ENCODE data around the gene GPHB5.

The GPHB5 gene

GRCh38 chr14:63296060-63296563, 22.6 kb downstream of the GPHB5 start:
- no peaks in the 10 kb centered on the region for H3K79me2 ChIP-seq
- no peaks in the 10 kb centered on the region for H3K9me3 ChIP-seq (ENCODE audit: control insufficient read depth, low read length)
- no peaks in the 10 kb centered on the region for H3K4me1 ChIP-seq
- no peak overlapping the region for H3K9ac ChIP-seq
- no peak overlapping the region for H2AFZ ChIP-seq
- no peak for TF ChIP-seq CTCF (IDR thresholded peaks at IDR 0.05)
- no peaks in the 10 kb centered on the region for H3K27me3 ChIP-seq (ENCODE audit: control insufficient read depth, insufficient read depth, low read length)
- no peak overlapping the region for H3K4me2 ChIP-seq (ENCODE audit: low read length)
- peak overlapping the region; percentile 77 for H3K27ac ChIP-seq
- H3K36me3 ChIP-seq (ENCODE audit: control insufficient read depth, insufficient read depth, low read length): no peaks in the 10 kb centered on the region
- no peak overlapping the region for H3K4me3 ChIP-seq (ENCODE audit: low read depth, low read length)

- Histone ChIP-seq H3K79me2 (no peaks in the 10 kb centered on the region), H3K36me3 (ENCODE audit: control insufficient read depth, insufficient read depth, low read length) (no peaks in the 10 kb centered on the region), H3K4me2 (ENCODE audit: low read length) (no peak overlapping the region), H3K27me3 (ENCODE audit: control insufficient read depth, insufficient read depth, low read length) (no peaks in the 10 kb centered on the region), H3K4me1 (no peaks in the 10 kb centered on the region), H2AFZ (no peak overlapping the region), H3K4me3 (ENCODE audit: low read depth, low read length) (no peak overlapping the region), H3K27ac (peak overlapping the region; percentile 77), H3K9me3 (ENCODE audit: control insufficient read depth, low read length) (no peaks in the 10 kb centered on the region), H3K9ac (no peak overlapping the region)
- no peak for TF ChIP-seq CTCF (IDR thresholded peaks at IDR 0.05)
Observed at GRCh38 chr14:63295231-63295685, 23.5 kb downstream of the GPHB5 start.

GRCh38 chr14:63292805-63293204, 25.9 kb downstream of the GPHB5 start:
- no peaks in the 10 kb centered on the region for H3K9me3 ChIP-seq (ENCODE audit: control insufficient read depth, low read length)
- no peak for TF ChIP-seq CTCF (IDR thresholded peaks at IDR 0.05)

GRCh38 chr14:63290741-63291430, 27.8 kb downstream of the GPHB5 start:
- H3K4me1 ChIP-seq: no peaks in the 10 kb centered on the region
- no peaks in the 10 kb centered on the region for H3K9me3 ChIP-seq (ENCODE audit: control insufficient read depth, low read length)
- no peaks in the 10 kb centered on the region for H3K36me3 ChIP-seq (ENCODE audit: control insufficient read depth, insufficient read depth, low read length)
- H3K27me3 ChIP-seq (ENCODE audit: control insufficient read depth, insufficient read depth, low read length): no peaks in the 10 kb centered on the region
- H3K27ac ChIP-seq: no peak overlapping the region
- H3K79me2 ChIP-seq: no peaks in the 10 kb centered on the region
- no peak overlapping the region for H3K9ac ChIP-seq
- H2AFZ ChIP-seq: no peak overlapping the region
- no peak overlapping the region for H3K4me2 ChIP-seq (ENCODE audit: low read length)
- H3K4me3 ChIP-seq (ENCODE audit: low read depth, low read length): no peak overlapping the region
- no peak for TF ChIP-seq CTCF (IDR thresholded peaks at IDR 0.05)

More at GRCh38 chr14:63292805-63293204, 25.9 kb downstream of the GPHB5 start:
- Histone ChIP-seq H3K79me2 (no peaks in the 10 kb centered on the region), H3K4me3 (ENCODE audit: low read depth, low read length) (no peak overlapping the region), H3K27me3 (ENCODE audit: control insufficient read depth, insufficient read depth, low read length) (no peaks in the 10 kb centered on the region), H2AFZ (no peak overlapping the region), H3K36me3 (ENCODE audit: control insufficient read depth, insufficient read depth, low read length) (no peaks in the 10 kb centered on the region), H3K4me1 (no peaks in the 10 kb centered on the region), H3K4me2 (ENCODE audit: low read length) (no peak overlapping the region), H3K9ac (no peak overlapping the region), H3K27ac (no peak overlapping the region)

- Histone ChIP-seq H3K4me2 (ENCODE audit: low read length) (no peak overlapping the region), H3K79me2 (no peaks in the 10 kb centered on the region), H3K36me3 (ENCODE audit: control insufficient read depth, insufficient read depth, low read length) (no peaks in the 10 kb centered on the region), H3K4me3 (ENCODE audit: low read depth, low read length) (no peak overlapping the region), H3K9ac (no peak overlapping the region), H3K9me3 (ENCODE audit: control insufficient read depth, low read length) (no peaks in the 10 kb centered on the region), H3K27me3 (ENCODE audit: control insufficient read depth, insufficient read depth, low read length) (no peaks in the 10 kb centered on the region), H3K27ac (no peak overlapping the region), H2AFZ (no peak overlapping the region), H3K4me1 (no peaks in the 10 kb centered on the region)
- no peak for TF ChIP-seq CTCF (IDR thresholded peaks at IDR 0.05)
Observed at GRCh38 chr14:63288853-63289252, 29.9 kb downstream of the GPHB5 start.
